ENCODE measurements around the gene POLR1D.

Gene POLR1D

GRCh38 chr13:27641711-27642502 lies 20.2 kb downstream of the POLR1D start:
- DNase-seq = no peak

GRCh38 chr13:27643334-27644132 lies 21.8 kb downstream of the POLR1D start:
- DNase-seq = no peak

- no peak for DNase-seq
Observed at GRCh38 chr13:27644302-27644701, 22.6 kb downstream of the POLR1D start.

- no peak for DNase-seq
Observed at GRCh38 chr13:27650312-27650711, 28.6 kb downstream of the POLR1D start.

GRCh38 chr13:27654059-27654458 lies 32.4 kb downstream of the POLR1D start:
- no peak for DNase-seq

GRCh38 chr13:27654816-27655215 lies 33.1 kb downstream of the POLR1D start:
- no peak for DNase-seq

GRCh38 chr13:27657724-27658123 lies 36.0 kb downstream of the POLR1D start:
- no peak for DNase-seq

GRCh38 chr13:27658546-27658945 lies 36.9 kb downstream of the POLR1D start:
- no peak for DNase-seq

GRCh38 chr13:27659145-27659865 lies 37.6 kb downstream of the POLR1D start:
- no peak for DNase-seq

- no peak for DNase-seq
Observed at GRCh38 chr13:27660511-27660910, 38.8 kb downstream of the POLR1D start.

GRCh38 chr13:27661017-27661416 lies 39.3 kb downstream of the POLR1D start:
- no peak for DNase-seq

- no peak for DNase-seq
Observed at GRCh38 chr13:27662738-27663470, 41.2 kb downstream of the POLR1D start.

GRCh38 chr13:27663947-27664346 lies 42.3 kb downstream of the POLR1D start:
- no peak for DNase-seq

- DNase-seq = no peak
Observed at GRCh38 chr13:27665333-27665732, 43.6 kb downstream of the POLR1D start.

- no peak for DNase-seq
Observed at GRCh38 chr13:27665761-27666160, 44.1 kb downstream of the POLR1D start.

GRCh38 chr13:27666951-27667350 lies 45.3 kb downstream of the POLR1D start:
- no peak for DNase-seq

GRCh38 chr13:27667946-27668345 lies 46.3 kb downstream of the POLR1D start:
- no peak for DNase-seq

- DNase-seq = no peak
Observed at GRCh38 chr13:27670861-27671260, 49.2 kb downstream of the POLR1D start.

- no peak for DNase-seq
Observed at GRCh38 chr13:27672025-27672424, 50.3 kb downstream of the POLR1D start.

Data from NCI-H2029 treated with DMSO at 0.1 percent for 48 hours (cell line).